ENCODE results near the gene MED14. TPM values are rescaled to one million over a fixed set of nuclear protein-coding genes. Genes with fewer than 3 reads are reported as not detected.

MED14 gene
- total RNA-seq, 1 donor from 2014 or later: 20.3 TPM

DNA sequence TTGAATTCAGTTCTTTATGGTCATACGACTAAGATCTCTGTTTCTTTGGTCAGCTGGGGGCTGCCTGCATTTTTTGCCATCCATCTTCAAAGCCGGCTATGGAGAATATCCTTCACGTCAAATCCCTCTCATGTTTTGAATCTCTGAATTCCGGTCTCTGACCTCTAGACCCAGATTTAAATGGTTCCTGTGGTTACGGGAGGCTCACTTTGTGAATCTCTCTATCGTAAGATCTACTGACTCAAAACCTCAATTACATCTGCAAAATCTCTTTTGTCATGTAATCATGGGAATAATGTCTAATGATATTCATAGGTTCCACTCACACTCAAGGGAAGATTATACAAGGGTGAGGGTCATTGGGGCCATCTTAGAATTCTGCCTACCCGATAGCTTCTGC lies 117.8 kb downstream of the MED14 start:
- ATAC-seq (no peak), DNase-seq (ENCODE audit: low spot score) (no peak)

DNA sequence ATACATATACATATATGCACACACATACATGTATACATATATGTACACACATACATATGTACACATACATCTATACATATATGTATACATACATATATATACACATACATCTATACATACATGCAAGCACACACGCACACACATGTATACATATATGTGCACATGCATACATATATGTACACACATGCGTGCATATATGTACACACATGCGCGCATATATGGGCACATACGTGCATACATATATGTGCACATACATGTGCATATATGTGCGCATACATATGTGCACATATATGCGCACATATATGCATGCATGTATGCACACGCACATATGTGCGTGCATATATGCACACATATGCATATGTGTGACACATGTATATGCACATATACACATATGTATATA lies 119.4 kb downstream of the MED14 start:
- ATAC-seq (no peak), DNase-seq (ENCODE audit: low spot score) (no peak)

DNA sequence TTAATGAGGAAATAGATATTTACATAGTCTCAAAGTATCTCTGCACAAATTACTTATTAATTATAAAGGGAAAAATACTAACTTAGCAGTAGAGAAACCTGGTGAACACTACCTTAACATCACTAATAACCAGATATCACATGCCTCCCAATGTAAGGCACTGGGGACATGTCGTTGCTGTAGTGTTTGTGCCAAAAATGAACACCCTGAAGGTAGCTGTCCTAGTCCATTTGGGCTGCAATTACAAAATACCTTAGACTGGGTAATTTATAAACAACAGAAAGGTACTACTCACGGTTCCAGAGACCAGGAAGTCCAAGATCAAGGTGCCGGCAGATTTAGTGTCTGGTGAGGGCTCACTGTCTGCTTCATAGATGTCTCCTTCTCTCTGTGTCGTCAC lies 122.8 kb downstream of the MED14 start:
- peak; percentile 13 for ATAC-seq

DNA sequence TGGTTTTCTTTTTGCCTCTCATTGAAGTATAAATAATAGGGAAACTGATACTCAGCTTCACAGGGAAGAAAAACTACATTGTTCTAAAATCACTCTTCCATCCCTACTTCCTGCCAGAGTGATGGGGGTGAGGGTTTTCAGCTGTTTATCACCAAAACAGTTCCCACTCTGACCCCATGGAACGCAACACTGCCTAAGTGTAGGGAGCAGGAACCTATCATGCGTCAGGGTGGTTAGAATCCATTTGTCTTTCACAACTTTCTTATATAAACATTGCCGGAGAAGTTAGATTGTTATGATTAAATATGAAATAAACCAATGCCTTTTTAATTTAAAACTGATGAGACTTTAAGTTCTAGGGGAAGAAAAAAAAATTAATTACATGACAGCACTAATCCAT lies 128.0 kb downstream of the MED14 start:
- no peak for DNase-seq (ENCODE audit: low spot score)
- ATAC-seq: no peak

More for the DNA sequence above, 122.8 kb downstream of the MED14 start:
- no peak for DNase-seq (ENCODE audit: low spot score)

DNA sequence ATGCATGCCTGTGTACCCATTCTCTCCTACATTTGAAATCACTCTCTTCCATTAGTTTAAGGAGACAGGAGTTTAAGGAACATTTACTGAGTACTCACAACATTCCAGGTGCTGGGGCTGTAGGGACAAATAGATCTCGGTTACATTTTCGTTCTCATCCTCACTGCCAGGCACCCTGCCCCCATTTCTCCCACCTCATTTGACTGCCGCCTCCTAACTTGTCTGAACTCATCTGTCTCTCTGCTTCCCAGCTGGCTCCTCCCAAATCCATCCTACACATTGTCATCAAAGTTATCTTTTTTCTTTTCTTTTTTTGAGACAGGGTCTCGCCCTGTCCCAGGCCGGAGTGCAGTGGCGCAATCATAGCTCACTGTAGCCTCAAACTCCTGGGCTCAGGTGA lies 131.9 kb downstream of the MED14 start:
- ATAC-seq: no peak
- DNase-seq (ENCODE audit: low spot score): no peak

Other genes with a start within 250 kb of the MED14 start
- 41.0 TPM for gene ATP6AP2, start 154.6 kb downstream of the MED14 start, total RNA-seq
- not detected for gene MPC1L, start 112.1 kb downstream of the MED14 start, total RNA-seq
- 5.8 TPM for gene CXorf38, start 88.0 kb downstream of the MED14 start, total RNA-seq

All from left lobe of liver (tissue), 2 donors.